ENCODE measurements around the gene SCO2. TPM values are rescaled to one million over a fixed set of nuclear protein-coding genes. Genes with fewer than 3 reads are reported as not detected.
A peak's percentile ranks its signal among the peaks of the same experiment; 100 is the strongest.

The SCO2 gene
- polyA plus RNA-seq, 3 donors, result 39.5 to 101 (median 69.6) TPM

DNA sequence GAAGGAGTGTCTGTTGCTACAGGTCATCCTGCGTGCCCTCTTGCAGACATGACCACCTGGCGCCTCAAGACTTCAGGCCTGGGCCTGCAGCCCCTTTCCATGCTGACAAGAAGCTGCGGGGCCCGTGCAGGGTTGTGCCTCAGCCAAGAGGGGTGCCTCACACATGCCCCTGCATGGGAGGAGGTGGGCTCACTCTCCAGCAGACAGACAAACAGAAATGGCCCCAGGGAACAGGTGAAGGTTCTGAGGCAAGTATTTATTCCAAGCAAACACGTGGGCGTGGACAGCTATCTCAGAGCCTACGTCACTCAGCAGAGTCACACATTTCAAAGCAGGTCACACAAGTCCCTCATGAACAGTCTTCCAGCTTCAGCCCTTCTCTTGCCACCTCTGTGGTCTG, 43.2 kb upstream of the SCO2 start:
- H3K4me3 ChIP-seq (replicated peaks in 1 of 3; ENCODE audit: low read depth in 2 of 3, low read length in 3 of 3), result no peak overlapping the region
- peaks cover 3% of the 10 kb centered on the region for H3K4me1 Mint-ChIP-seq
- DNase-seq, result no peak
- H4K20me1 ChIP-seq (ENCODE audit: insufficient read depth, low read length), result no peaks in the 10 kb centered on the region
- no peak overlapping the region for H3K4me3 Mint-ChIP-seq
- H3K9me3 Mint-ChIP-seq, result no peaks in the 10 kb centered on the region
- H3K36me3 Mint-ChIP-seq, result peaks cover 35 to 59% of the 10 kb centered on the region in 2 donors
- no peak for TF ChIP-seq CTCF (IDR thresholded peaks at IDR 0.05)
- peaks cover 0 to 4% of the 10 kb centered on the region in 2 donors for H3K27me3 ChIP-seq (ENCODE audit: control insufficient read depth in 2 of 2, insufficient read depth in 2 of 2, low read length in 2 of 2)
- no peak overlapping the region for H3K4me2 ChIP-seq (replicated peaks; ENCODE audit: extremely low read depth, low read length, poor library complexity, severe bottlenecking)
- no peak overlapping the region for H3K27ac Mint-ChIP-seq
- H2AFZ ChIP-seq (ENCODE audit: insufficient read depth, low read depth, low read length, poor library complexity, severe bottlenecking), result no peak overlapping the region
- intact Hi-C loops (cut with micrococcal nuclease), result no loop called here
- H3K27me3 Mint-ChIP-seq (ENCODE audit: low read depth in 3 of 3), result peaks cover 10 to 15% (median 14%) of the 10 kb centered on the region in 3 donors
- H3K9ac ChIP-seq (ENCODE audit: insufficient read depth, low read length, poor library complexity, severe bottlenecking), result no peak overlapping the region
- WGBS (ENCODE audit: insufficient coverage), result 100% methylated on average over 6 of the region's 7 CpGs
- H3K9me3 ChIP-seq (replicated peaks in 1 of 2; ENCODE audit: control insufficient read depth in 1 of 2, insufficient read depth in 1 of 2, low read length in 2 of 2), result no peaks in the 10 kb centered on the region
- no peaks in the 10 kb centered on the region for H3K79me2 ChIP-seq (ENCODE audit: insufficient read depth, low read length)
- H3K36me3 ChIP-seq (replicated peaks in 1 of 2; ENCODE audit: control insufficient read depth in 1 of 2, insufficient read depth in 2 of 2, low read length in 2 of 2), result peaks cover 31 to 57% of the 10 kb centered on the region in 2 donors
- no peak overlapping the region for H3K27ac ChIP-seq (ENCODE audit: low read depth in 1 of 2, low read length in 2 of 2)
- peaks cover 1 to 3% of the 10 kb centered on the region in 2 donors for H3K4me1 ChIP-seq (ENCODE audit: control insufficient read depth in 1 of 2, insufficient read depth in 2 of 2, low read length in 2 of 2)

DNA sequence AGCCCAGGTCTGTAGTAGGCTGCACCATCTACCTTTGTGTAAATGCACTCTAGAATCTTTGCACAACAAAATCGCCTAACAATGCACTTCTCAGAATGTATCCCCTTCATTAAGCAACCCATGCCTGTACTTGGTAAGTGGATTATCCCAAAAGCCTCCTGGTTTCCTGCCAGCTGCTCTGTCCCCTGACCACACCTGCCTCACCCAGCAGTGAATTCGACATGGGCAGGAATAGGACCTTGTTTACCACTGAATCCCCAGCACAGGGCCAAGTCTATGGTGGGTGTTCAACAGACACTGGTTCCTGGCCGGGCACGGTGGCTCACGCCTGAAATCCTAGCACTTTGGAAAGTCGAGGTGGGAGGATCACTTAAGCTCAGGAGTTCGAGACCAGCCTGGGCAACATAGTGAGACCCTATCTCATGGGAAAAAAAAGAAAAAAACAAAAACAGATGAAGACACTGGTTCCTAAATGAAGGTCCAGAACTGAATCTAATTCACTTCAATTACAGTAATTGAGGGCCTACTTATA, 42.4 kb upstream of the SCO2 start:
- WGBS (ENCODE audit: insufficient coverage), result 100% methylated on average over 5 of the region's 7 CpGs
- intact Hi-C loops (cut with micrococcal nuclease), result no loop called here
- Histone ChIP-seq H3K79me2 (ENCODE audit: insufficient read depth, low read length) (peaks cover 6% of the 10 kb centered on the region), H4K20me1 (ENCODE audit: insufficient read depth, low read length) (no peaks in the 10 kb centered on the region), H2AFZ (ENCODE audit: insufficient read depth, low read depth, low read length, poor library complexity, severe bottlenecking) (no peak overlapping the region), H3K4me3 (replicated peaks in 1 of 3; ENCODE audit: low read depth in 2 of 3, low read length in 3 of 3) (no peak overlapping the region), H3K9ac (ENCODE audit: insufficient read depth, low read length, poor library complexity, severe bottlenecking) (no peak overlapping the region), H3K4me2 (replicated peaks; ENCODE audit: extremely low read depth, low read length, poor library complexity, severe bottlenecking) (no peak overlapping the region), H3K4me1 (ENCODE audit: control insufficient read depth in 1 of 2, insufficient read depth in 2 of 2, low read length in 2 of 2) (peaks cover 8 to 11% of the 10 kb centered on the region in 2 donors), H3K9me3 (replicated peaks in 1 of 2; ENCODE audit: control insufficient read depth in 1 of 2, insufficient read depth in 1 of 2, low read length in 2 of 2) (no peaks in the 10 kb centered on the region), H3K36me3 (replicated peaks in 1 of 2; ENCODE audit: control insufficient read depth in 1 of 2, insufficient read depth in 2 of 2, low read length in 2 of 2) (peaks cover 31 to 49% of the 10 kb centered on the region in 2 donors), H3K27me3 (ENCODE audit: control insufficient read depth in 2 of 2, insufficient read depth in 2 of 2, low read length in 2 of 2) (peaks cover 0 to 8% of the 10 kb centered on the region in 2 donors), H3K27ac (ENCODE audit: low read depth in 1 of 2, low read length in 2 of 2) (no peak overlapping the region)
- Mint-ChIP-seq H3K27me3 (ENCODE audit: low read depth in 3 of 3) (peaks cover 15 to 17% (median 15%) of the 10 kb centered on the region in 3 donors), H3K4me3 (no peak overlapping the region), H3K9me3 (peaks cover 0 to 2% (median 0%) of the 10 kb centered on the region in 7 donors), H3K36me3 (peaks cover 34 to 52% of the 10 kb centered on the region in 2 donors), H3K27ac (peak overlapping the region in 2 of 7 donors; percentile 9 to 73), H3K4me1 (peaks cover 10% of the 10 kb centered on the region)
- no peak for DNase-seq
- TF ChIP-seq CTCF (IDR thresholded peaks at IDR 0.05), result no peak
